HepG2 (cell line): ENCODE results near the gene THRA.

Source experiments
- BHLHE40 ChIP-seq: IDR thresholded peaks from 2 replicates; pipeline ENCODE4 v1.6.1; 2011; ENCODE audit warnings: low read length, improper control_type of control experiment
- CTCF ChIP-seq: sonication (generic); formaldehyde crosslinking; IDR thresholded peaks from 2 replicates; pipeline ENCODE4 v1.5.0; 2020; ENCODE audit warnings: mild to moderate bottlenecking, missing genetic modification reagents, moderate library complexity
- HDAC6 ChIP-seq: fragments of 200-600 bp; sonication (generic); IDR thresholded peaks from 2 replicates; pipeline ENCODE4 v1.7.0; 2017; ENCODE audit warnings: mild to moderate bottlenecking, antibody characterized with exemption, low read length, low read depth
- IKZF4 ChIP-seq: sonication (generic); formaldehyde crosslinking; IDR thresholded peaks from 2 replicates; pipeline ENCODE4 v1.5.1; 2020; ENCODE audit warnings: borderline replicate concordance, mild to moderate bottlenecking, low read depth, missing genetic modification reagents; ENCODE audit errors: not compliant biosample characterization
- MAF1 ChIP-seq: sonication (generic); formaldehyde crosslinking; IDR thresholded peaks from 2 replicates; pipeline ENCODE4 v1.5.0; 2020; ENCODE audit warnings: missing genetic modification reagents, borderline replicate concordance
- NFIC ChIP-seq: IDR thresholded peaks from 2 replicates; pipeline ENCODE4 v1.6.1; 2012; ENCODE audit warnings: mild to moderate bottlenecking, low read length, inconsistent platforms
- POLR2A ChIP-seq, 2 experiments: IDR thresholded peaks; 2 replicates each; pipeline ENCODE4 v1.6.1; 2011; ENCODE audit warnings: low read depth in 2 of 2, low read length in 2 of 2, mild to moderate bottlenecking in 1 of 2, moderate library complexity in 1 of 2; ENCODE audit not compliant: insufficient read depth in 1 of 2
- RELA ChIP-seq: sonication (generic); formaldehyde crosslinking; IDR thresholded peaks from 2 replicates; pipeline ENCODE4 v1.4.0; 2020; ENCODE audit warnings: missing genetic modification reagents
- RFX5 ChIP-seq: IDR thresholded peaks from 2 replicates; pipeline ENCODE4 v1.6.1; 2011; ENCODE audit warnings: low read depth, low read length, improper control_type of control experiment
- TRIM24 ChIP-seq: sonication (generic); formaldehyde crosslinking; IDR thresholded peaks from 2 replicates; pipeline ENCODE4 v1.8.0; 2022; ENCODE audit warnings: mild to moderate bottlenecking, missing genetic modification reagents
- ZNF605 ChIP-seq: sonication (generic); formaldehyde crosslinking; IDR thresholded peaks from 2 replicates; pipeline ENCODE4 v1.8.0; 2022; ENCODE audit warnings: mild to moderate bottlenecking, missing genetic modification reagents
- TF ChIP-seq, protein P1 (sequence below): IDR thresholded peaks from 2 replicates; pipeline ENCODE4 v1.6.1; 2016; ENCODE audit warnings: missing compliant biosample characterization, missing genetic modification reagents, borderline replicate concordance

DNA sequence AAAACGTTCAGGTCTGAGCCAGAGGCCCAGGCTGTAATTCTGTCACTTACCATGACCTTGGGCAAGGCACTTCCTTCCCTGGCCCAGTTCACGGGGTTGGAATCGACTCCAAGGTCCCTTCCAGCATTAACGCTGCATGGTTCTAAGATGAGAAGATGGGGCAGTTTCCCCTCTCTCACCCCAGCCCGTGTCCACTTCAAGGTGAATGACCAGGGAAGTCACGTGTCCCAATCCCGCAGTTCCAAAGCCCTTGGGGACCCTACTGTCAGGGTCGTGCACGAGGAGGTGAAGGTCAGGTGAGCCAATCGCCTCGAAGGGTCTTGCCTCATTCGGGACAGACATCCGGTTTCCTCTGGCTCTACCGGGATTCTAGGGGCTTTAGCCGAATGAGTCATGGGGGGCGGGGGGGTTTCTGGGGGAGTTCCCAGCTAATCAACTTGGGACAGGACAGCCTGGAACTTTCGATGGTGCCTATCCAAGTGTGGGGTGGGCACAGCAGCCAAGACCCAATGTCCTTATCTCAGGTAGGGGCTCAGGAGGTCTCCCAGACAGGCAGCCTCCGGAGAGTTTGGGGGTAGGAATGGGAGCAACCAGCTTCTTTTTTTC is 48.3 kb upstream of the THRA start:
- TF ChIP-seq, protein P1, sequence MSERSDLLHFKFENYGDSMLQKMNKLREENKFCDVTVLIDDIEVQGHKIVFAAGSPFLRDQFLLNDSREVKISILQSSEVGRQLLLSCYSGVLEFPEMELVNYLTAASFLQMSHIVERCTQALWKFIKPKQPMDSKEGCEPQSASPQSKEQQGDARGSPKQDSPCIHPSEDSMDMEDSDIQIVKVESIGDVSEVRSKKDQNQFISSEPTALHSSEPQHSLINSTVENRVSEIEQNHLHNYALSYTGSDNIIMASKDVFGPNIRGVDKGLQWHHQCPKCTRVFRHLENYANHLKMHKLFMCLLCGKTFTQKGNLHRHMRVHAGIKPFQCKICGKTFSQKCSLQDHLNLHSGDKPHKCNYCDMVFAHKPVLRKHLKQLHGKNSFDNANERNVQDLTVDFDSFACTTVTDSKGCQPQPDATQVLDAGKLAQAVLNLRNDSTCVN (CRISPR knock-in tag) = no peak
- TF ChIP-seq RELA (CRISPR knock-in tag) (no peak), BHLHE40 (no peak), TRIM24 (no peak), RFX5 (no peak), MAF1 (CRISPR knock-in tag) (0 out of 2 replicates have a peak, but pooled peaks have one; percentile 32), HDAC6 (no peak), CTCF (CRISPR knock-in tag) (no peak), IKZF4 (CRISPR knock-in tag) (no peak), ZNF605 (no peak), POLR2A (IDR thresholded peaks at IDR 0.05; ENCODE audit: insufficient read depth in 1 of 2, low read depth in 2 of 2, low read length in 2 of 2) (no peak), NFIC (no peak)
